Fibroblast of villous mesenchyme (primary cell): ENCODE data around the gene PIGP. TPM values are rescaled to one million over a fixed set of nuclear protein-coding genes. Genes with fewer than 3 reads are reported as not detected.
"Not testable (repeated sequence)": the region's sequence is repeated elsewhere in the genome, so short reads cannot be mapped to it uniquely, and the experiment has no call there.

Source experiments
- DNase-seq: peaks from one replicate; pipeline ENCODE4 v3.0.0-alpha.2; 2010; ENCODE audit warnings: low read depth
- H3K4me3 ChIP-seq: 2 replicates; pipeline ENCODE4 v1.5.1; 2011; ENCODE audit warnings: low read depth, mild to moderate bottlenecking, low read length
- total RNA-seq: library from RNA; depleted of rRNA; stranded (reverse); fragments of >200 nt; gene quantifications from 2 replicates; pipeline ENCODE4 v1.2.3, GENCODE V29; 2012
- TF ChIP-seq, protein P1 (sequence below): IDR thresholded peaks from 2 replicates; pipeline ENCODE4 v1.5.1; 2012; ENCODE audit warnings: low read depth, mild to moderate bottlenecking, low read length; ENCODE audit not compliant: insufficient read depth

Gene PIGP
- 4.5 and 11.2 TPM in 2 replicates for total RNA-seq

DNA sequence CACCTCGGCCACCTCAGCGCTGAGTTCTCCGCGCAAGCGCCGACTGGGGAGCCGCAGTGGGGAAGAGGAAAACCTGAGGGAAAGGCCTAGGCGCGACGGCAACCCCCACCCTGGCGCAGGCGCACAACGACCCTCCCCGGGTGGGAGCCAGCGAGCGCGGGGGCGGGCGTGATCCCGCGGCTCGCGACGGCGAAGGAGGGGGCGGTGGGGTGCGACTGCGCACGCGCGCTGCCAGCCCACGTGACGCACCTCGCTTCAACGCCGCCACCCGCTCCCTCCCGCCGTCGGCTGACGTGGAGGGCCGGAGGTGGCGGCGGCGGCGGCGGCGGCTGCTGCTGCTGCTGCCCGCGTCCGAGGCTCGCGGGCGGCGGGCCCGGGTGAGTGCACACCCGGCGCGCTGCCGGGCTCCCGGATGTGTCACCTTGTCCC is at the start of gene PIGP, which contains the start of gene TTC3:
Gene PIGP (minus strand): TSS at position 84 of the 429 bp plus-strand sequence. CDS start 556 bp downstream, outside the sequence.
Gene TTC3 (plus strand): TSS at position 267 of the 429 bp plus-strand sequence. CDS start 14,004 bp downstream, outside the sequence.
- DNase-seq: peak; percentile 95
- H3K4me3 ChIP-seq: peak within 1 kb of the TSS; percentile 95
- TF ChIP-seq, protein P1, sequence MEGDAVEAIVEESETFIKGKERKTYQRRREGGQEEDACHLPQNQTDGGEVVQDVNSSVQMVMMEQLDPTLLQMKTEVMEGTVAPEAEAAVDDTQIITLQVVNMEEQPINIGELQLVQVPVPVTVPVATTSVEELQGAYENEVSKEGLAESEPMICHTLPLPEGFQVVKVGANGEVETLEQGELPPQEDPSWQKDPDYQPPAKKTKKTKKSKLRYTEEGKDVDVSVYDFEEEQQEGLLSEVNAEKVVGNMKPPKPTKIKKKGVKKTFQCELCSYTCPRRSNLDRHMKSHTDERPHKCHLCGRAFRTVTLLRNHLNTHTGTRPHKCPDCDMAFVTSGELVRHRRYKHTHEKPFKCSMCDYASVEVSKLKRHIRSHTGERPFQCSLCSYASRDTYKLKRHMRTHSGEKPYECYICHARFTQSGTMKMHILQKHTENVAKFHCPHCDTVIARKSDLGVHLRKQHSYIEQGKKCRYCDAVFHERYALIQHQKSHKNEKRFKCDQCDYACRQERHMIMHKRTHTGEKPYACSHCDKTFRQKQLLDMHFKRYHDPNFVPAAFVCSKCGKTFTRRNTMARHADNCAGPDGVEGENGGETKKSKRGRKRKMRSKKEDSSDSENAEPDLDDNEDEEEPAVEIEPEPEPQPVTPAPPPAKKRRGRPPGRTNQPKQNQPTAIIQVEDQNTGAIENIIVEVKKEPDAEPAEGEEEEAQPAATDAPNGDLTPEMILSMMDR: no peak

DNA sequence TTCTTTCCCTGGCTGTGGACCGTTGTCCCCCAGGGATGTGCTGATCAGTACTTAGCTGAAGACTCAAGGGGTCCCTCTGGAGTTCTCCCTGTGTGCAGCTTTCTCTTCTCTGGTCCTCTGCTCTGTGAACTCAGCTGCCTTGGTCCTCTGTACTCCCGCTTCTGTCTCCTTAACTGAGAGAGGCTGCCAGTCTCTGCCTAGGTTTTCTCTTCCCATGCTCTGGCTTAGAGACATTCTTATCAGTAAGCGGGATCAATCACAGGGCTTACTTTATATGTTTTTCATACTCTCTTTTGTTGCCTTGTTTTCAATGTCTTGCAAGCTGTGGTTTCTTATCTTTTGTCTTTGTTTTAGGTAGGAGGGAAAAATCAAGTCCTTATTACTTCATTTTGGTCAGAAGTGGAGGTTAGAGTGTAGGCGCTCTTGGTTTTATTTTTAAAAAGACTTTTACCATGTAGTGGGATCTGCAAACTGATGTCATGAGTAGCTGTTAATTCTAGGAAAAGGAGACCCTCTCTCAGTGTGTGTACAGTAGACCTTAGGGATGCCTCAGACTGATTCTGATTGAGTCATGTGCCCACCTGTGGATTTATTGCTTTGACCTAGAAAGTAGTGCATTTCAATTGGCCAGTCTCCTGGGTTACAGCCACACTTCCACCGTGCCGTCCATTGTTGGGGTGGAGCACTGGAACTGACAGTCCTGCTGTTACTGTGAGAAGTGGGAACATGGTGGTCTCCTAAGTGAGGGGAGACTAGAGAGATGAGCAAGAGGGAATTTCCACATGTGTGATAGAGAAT is 46.7 kb upstream of the PIGP start:
- no peak overlapping the region for H3K4me3 ChIP-seq
- TF ChIP-seq, protein P1: peak; percentile 10
- no peak for DNase-seq

DNA sequence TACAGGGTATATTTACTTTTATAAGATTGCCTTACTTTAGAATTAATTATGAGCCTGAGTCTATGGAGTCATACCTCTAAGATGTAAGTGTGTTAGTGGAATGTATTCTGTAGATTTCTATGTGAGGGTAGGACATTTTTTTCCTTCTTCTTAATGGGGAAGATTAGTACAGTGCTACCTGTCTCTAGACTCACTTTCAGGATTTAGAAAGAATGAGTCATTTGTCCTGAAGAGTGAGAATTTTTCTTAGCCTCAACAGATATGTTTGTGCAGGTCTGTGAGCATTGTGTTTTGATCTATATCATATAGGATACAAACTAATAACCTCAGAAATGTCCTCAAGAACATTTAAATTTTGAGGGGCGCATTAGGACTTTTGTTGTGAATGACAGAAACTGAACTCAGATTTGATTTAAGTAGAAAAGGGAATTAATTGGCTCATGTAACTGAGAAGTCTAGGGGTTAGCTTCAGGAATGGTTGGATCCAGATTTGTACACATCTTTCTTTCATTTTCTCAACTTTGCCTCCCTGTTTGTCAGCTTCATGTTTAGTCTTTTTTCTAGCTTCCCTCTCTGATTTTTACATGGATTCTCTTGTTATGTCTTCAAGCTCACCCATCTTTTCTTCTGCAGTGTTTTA is 45.4 kb upstream of the PIGP start:
- TF ChIP-seq, protein P1: no peak

DNA sequence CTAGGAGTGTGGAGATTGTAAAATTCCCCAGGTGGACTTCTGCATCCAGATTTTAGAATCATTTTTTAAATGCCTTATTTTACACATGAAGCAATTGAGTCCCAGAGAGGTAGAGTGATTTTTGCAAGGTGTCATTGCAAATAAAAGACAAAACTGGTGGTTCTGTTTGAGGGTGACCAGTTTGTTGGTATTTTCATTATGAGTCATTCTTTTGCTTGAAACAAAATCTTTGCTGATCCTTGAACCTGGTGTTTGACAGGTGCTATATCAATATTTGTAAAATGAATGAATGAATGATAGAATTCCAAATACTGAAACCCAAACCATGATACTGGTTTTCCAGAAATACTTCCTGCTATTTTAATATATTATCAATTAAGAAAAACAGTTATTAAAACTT is 44.3 kb upstream of the PIGP start:
- H3K4me3 ChIP-seq: no peak overlapping the region

More for the DNA sequence above, 45.4 kb upstream of the PIGP start:
- DNase-seq: no peak
- no peak overlapping the region for H3K4me3 ChIP-seq

DNA sequence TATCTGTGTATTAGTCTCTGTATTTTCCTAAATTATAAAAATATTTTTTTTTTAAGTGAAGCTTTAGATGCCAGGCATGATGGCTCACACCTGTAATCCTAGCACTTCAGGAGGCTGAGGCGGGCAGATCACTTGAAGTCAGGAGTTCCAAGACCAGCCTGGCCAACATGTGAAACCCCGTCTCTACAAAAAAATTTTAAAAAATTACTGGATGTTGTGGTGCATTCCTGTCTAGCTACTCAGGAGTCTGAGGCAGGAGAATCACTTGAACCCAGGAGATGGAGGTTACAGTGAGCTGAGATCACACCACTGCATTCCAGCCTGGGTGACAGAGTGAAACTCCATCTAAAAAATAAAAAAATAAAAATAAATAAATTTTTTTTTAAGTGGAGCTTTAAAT is 43.6 kb upstream of the PIGP start:
- DNase-seq, H3K4me3 ChIP-seq: not testable (repeated sequence)

More for the DNA sequence above, 44.3 kb upstream of the PIGP start:
- TF ChIP-seq, protein P1: no peak
- DNase-seq: no peak

DNA sequence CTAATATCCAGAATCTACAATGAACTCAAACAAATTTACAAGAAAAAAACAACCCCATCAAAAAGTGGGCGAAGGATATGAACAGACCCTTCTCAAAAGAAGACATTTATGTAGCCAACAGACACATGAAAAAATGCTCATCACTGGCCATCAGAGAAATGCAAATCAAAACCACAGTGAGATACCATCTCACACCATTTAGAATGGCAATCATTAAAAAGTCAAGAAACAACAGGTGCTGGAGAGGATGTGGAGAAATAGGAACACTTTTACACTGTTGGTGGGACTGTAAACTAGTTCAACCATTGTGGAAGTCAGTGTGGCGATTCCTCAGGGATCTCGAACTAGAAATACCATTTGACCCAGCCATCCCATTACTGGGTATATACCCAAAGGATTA is 41.4 kb upstream of the PIGP start:
- not testable (repeated sequence) for DNase-seq

DNA sequence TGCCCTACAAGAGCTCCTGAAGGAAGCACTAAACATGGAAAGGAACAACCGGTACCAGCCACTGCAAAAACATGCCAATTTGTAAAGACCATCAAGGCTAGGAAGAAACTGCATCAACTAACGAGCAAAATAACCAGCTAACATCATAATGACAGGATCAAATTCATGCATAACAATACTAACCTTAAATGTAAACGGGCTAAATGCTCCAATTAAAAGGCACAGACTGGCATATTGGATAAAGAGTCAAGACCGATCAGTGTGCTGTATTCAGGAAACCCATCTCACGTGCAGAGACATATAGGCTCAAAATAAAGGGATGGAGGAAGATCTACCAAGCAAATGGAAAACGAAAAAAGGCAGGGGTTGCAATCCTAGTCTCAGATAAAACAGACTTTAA is 38.2 kb upstream of the PIGP start:
- not testable (repeated sequence) for H3K4me3 ChIP-seq, DNase-seq

More for the DNA sequence above, 41.4 kb upstream of the PIGP start:
- H3K4me3 ChIP-seq: not testable (repeated sequence)

DNA sequence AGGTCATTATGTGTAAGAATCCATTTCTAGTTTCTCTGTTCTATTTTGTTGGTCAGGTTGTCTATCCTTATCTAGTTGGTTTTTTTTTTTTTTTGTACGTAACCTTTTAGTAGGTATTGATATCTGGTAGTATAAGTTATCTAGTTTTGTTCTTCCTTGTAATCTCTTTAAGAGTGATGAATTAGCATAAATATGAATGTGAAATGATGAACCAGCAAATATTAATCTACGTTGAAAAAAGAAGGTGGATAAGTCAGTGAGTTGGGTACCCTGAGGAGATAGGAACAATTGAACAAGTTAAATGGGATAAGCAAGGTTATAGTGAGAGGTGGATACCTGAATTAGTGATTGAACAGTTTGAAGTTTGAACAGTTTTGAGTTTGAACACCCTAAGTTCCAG is 34.1 kb upstream of the PIGP start:
- TF ChIP-seq, protein P1: no peak
- no peak overlapping the region for H3K4me3 ChIP-seq
- DNase-seq: no peak

DNA sequence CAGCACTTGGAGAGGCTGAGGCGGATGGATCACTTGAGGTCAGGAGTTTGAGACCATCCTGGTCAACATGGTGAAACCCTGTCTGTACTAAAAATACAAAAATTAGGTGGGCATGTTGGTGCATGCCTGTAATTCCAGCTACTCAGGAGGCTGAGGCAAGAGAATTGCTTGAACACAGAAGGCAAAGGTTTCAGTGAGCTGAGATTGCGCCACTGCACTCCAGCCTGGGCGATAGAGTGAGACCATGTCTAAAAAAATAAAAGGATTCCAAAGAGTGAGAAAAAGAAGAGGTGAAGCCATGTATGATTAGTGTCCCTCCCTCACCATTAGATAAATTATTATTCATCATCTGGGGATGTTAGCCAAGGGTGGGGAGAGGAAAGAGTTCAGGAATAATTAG is 29.9 kb upstream of the PIGP start:
- DNase-seq, H3K4me3 ChIP-seq: not testable (repeated sequence)
